ENCODE results near the gene SYT15B. TPM values are rescaled to one million over a fixed set of nuclear protein-coding genes. Genes with fewer than 3 reads are reported as not detected.

Gene SYT15B
- total RNA-seq, 2 donors from 2014 or later, result 1.5 to 1.9 TPM

Other genes with a start within 250 kb of the SYT15B start
- gene AGAP9, start 240.0 kb downstream of the SYT15B start, total RNA-seq, result 1 to 10 TPM; 1.0 to 4.5 TPM
- gene NPY4R2, start 155.1 kb upstream of the SYT15B start, total RNA-seq, result 1 to 10 TPM in 1 of 2 donors, not detected in 1; 1.1 TPM
- not detected for gene FAM25C, start 236.2 kb upstream of the SYT15B start, total RNA-seq

Measured in right atrium auricular region (tissue), 2 donors.